KG1 (cell line): ENCODE data around the gene KRTAP4-2.
"Not testable (repeated sequence)": the region's sequence is repeated elsewhere in the genome, so short reads cannot be mapped to it uniquely, and the experiment has no call there.

Experiments
- DNase-seq: peaks from one replicate; lab custom pipeline; 2025; lab: John Stamatoyannopoulos, UW

Gene KRTAP4-2

GRCh38 chr17:41177727-41178271 is at the start of gene KRTAP4-2:
Gene KRTAP4-2, minus strand, starts transcription at chr17:41178221. Its CDS starts 57 bp downstream, at chr17:41178164.
- DNase-seq: no peak

- not testable (repeated sequence) for DNase-seq
Measured at GRCh38 chr17:41226598-41227095, 48.6 kb upstream of the KRTAP4-2 start, which contains the start of gene KRTAP9-2. Gene KRTAP9-2, plus strand, starts transcription at chr17:41226648. Its CDS starts 7 bp downstream, at chr17:41226655.

- DNase-seq: no peak
Measured at GRCh38 chr17:41226051-41226450, 48.0 kb upstream of the KRTAP4-2 start.

GRCh38 chr17:41223821-41224220 is 45.8 kb upstream of the KRTAP4-2 start:
- DNase-seq: no peak

GRCh38 chr17:41215681-41216080 is 37.7 kb upstream of the KRTAP4-2 start:
- no peak for DNase-seq

- DNase-seq: no peak
Measured at GRCh38 chr17:41212524-41213169, 34.6 kb upstream of the KRTAP4-2 start.

- DNase-seq: no peak
Measured at GRCh38 chr17:41211845-41212466, 33.9 kb upstream of the KRTAP4-2 start.

- no peak for DNase-seq
Measured at GRCh38 chr17:41199421-41200078, 21.5 kb upstream of the KRTAP4-2 start.

GRCh38 chr17:41196068-41196467 is 18.0 kb upstream of the KRTAP4-2 start:
- DNase-seq: no peak

- no peak for DNase-seq
Measured at GRCh38 chr17:41190328-41190727, 12.3 kb upstream of the KRTAP4-2 start.

GRCh38 chr17:41189837-41190318 is 11.9 kb upstream of the KRTAP4-2 start, which contains the start of gene KRTAP9-1:
Gene KRTAP9-1, plus strand, starts transcription at chr17:41189887. Its CDS starts 0 bp downstream, at chr17:41189887.
- not testable (repeated sequence) for DNase-seq

GRCh38 chr17:41186872-41187271 is 8.9 kb upstream of the KRTAP4-2 start:
- no peak for DNase-seq

GRCh38 chr17:41185001-41185400 is 7.0 kb upstream of the KRTAP4-2 start:
- DNase-seq: no peak

GRCh38 chr17:41184480-41184961 is 6.5 kb upstream of the KRTAP4-2 start, which contains the start of gene KRTAP4-1:
Gene KRTAP4-1, minus strand, starts transcription at chr17:41184911. Its CDS starts 57 bp downstream, at chr17:41184854.
- DNase-seq: no peak

- DNase-seq: no peak
Measured at GRCh38 chr17:41178843-41179616, 1.0 kb upstream of the KRTAP4-2 start.

- no peak for DNase-seq
Measured at GRCh38 chr17:41178341-41178740, 320 bp upstream of the KRTAP4-2 start.

GRCh38 chr17:41176744-41177387 is 1.2 kb downstream of the KRTAP4-2 start:
- DNase-seq: no peak

- no peak for DNase-seq
Measured at GRCh38 chr17:41171886-41172285, 6.1 kb downstream of the KRTAP4-2 start.

- no peak for DNase-seq
Measured at GRCh38 chr17:41168121-41168520, 9.9 kb downstream of the KRTAP4-2 start, which contains the start of gene KRTAP4-3. Gene KRTAP4-3, minus strand, starts transcription at chr17:41168221. Its CDS starts 49 bp downstream, at chr17:41168172.

- no peak for DNase-seq
Measured at GRCh38 chr17:41167561-41167960, 10.5 kb downstream of the KRTAP4-2 start.

- DNase-seq: no peak
Measured at GRCh38 chr17:41163828-41164227, 14.2 kb downstream of the KRTAP4-2 start.
